HG03469 (cell line): ENCODE measurements around the gene FBLN1.
"Not testable (repeated sequence)": the region's sequence is repeated elsewhere in the genome, so short reads cannot be mapped to it uniquely, and the experiment has no call there.

Source experiments
- ATAC-seq: cut with Tn5 transposase; IDR thresholded peaks from one replicate; pipeline ENCODE4 v1.9.1; 2021; ENCODE audit warnings: mild to moderate bottlenecking, moderate library complexity, moderate number of reproducible peaks; ENCODE audit not compliant: unreplicated experiment

Gene FBLN1

GRCh38 chr22:45544588-45545170 is 42.0 kb downstream of the FBLN1 start:
- no peak for ATAC-seq

DNA sequence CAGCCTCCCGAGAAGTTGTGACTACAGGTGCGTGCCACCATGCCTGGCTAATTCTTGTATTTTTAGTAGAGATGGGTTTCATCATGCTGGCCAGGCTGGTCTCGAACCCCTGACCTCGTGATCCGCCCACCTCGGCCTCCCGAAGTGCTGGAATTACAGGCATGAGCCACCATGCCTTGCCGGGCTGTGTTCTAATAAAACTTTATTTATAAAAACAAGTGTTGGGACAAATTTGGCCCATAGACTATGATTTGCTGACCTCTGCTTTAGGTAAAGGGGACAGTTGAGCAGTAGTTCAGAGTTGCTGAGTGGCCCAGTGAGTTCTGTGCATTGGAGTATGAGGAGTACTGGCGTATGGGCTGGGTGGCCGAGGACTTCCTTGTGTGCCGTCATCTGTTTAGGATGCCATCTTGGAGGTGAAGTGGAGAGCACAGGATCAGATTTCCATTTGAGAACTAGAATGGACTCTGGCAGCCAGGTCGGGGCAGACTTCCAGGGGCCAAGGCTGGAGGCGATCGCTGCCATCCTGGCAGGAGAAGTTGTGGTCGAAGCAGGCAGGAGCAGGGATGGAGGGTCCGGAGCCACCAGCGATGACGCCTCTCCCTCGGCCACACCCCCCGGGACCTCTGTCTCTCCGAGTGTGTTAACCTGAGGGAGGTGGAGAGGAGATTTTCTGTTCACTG is 43.8 kb downstream of the FBLN1 start:
- ATAC-seq = no peak

GRCh38 chr22:45547016-45547345 is 44.3 kb downstream of the FBLN1 start:
- ATAC-seq = no peak

GRCh38 chr22:45547731-45548130 is 45.0 kb downstream of the FBLN1 start:
- ATAC-seq = no peak

DNA sequence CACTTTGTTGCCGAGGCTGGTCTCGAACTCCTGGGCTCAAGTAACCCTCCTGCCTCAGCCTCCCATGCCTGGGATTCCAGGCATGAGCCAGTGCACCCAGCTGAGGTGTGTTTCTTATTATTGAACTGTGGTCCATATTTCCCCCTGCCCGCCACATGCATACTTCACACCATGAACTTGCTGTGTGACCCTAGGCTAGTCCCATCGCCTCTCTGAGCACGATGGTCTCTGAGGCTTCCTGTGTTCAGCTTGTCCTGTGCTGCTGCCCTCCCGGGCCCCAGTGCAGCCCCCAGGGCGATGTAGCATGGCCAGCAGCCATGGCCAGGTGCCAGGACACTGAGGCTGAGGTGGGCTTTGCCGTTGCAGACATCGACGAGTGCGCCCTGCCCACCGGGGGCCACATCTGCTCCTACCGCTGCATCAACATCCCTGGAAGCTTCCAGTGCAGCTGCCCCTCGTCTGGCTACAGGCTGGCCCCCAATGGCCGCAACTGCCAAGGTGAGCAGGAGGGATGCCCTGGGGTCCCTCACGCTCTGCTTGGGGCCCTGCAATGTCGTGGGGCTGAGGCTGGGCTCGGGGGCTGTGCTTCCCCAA is 45.7 kb downstream of the FBLN1 start:
- ATAC-seq = no peak

- ATAC-seq = no peak
Observed at GRCh38 chr22:45548991-45549761, 46.5 kb downstream of the FBLN1 start.

DNA sequence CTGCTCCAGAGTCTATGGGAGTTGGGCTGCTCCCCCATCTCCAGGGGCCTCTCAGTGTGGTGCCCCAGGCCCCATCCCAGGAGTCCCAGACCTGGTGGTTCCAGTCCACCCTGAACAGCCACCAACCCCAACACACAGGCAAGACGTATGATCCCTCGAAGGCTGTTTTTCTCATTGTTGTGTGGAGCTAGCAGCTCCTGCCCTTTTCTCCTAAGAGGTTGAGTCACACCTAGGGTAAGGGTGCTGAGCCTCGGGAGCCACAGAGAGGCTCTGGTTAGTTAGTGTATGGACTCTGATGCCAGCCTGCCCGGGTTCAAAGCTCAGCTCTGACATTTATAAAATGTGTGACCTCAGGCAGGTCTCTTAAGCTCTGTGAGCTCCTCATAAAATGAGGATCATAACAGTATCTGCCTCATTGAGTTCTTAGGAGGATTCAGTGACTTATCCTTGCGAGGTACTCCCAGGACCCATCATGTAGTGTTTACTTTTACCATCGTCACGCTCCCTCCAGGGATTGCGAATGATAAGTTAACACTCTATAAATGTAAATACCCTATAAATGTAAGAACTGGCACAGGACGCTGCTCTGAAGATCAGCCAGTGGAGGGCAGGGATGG is 47.2 kb downstream of the FBLN1 start:
- ATAC-seq = no peak

- ATAC-seq = no peak
Observed at GRCh38 chr22:45550416-45550815, 47.7 kb downstream of the FBLN1 start.

DNA sequence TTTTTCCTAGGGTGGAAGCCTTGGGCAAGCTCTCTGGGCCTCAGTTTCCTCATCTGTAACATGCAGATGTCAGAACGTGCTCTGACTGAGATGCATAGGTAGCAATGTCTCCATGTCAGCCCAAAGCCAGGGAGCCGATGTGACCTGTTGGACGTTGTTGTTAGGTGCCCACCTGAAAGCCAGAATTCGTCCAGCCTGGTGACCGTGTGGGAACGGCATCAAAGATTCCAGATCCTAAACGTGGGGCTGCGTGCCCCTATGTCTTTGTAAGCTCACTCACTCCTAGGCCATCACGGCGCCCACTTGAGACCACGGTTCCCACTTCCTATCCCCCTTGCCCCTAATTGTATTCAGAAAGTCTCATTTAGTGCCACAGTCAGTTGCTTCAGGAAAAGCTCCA is 48.2 kb downstream of the FBLN1 start:
- ATAC-seq = no peak

GRCh38 chr22:45551310-45552016 is 48.8 kb downstream of the FBLN1 start:
- ATAC-seq = no peak

DNA sequence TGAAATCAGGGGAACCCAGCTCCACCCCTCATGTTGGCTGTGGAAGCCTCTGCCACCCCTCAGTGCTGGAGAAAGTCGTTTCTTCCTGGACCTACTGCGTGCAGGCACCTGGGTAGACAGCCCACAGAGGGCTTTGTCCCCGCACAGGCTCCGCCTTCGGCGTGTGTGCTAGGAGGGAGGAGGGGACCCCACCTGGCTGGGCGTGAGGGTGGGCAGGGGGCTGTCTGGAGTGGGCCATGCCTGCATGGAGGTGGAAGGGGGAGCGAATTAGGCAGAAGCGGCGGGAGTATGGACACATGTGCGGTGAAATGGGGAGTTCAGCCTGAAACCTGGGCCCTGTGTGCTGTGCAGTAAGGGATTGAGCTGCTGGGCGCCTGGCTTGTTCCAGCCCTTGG is 49.3 kb downstream of the FBLN1 start:
- ATAC-seq = no peak

- no peak for ATAC-seq
Observed at GRCh38 chr22:45552580-45553350, 50.1 kb downstream of the FBLN1 start.

DNA sequence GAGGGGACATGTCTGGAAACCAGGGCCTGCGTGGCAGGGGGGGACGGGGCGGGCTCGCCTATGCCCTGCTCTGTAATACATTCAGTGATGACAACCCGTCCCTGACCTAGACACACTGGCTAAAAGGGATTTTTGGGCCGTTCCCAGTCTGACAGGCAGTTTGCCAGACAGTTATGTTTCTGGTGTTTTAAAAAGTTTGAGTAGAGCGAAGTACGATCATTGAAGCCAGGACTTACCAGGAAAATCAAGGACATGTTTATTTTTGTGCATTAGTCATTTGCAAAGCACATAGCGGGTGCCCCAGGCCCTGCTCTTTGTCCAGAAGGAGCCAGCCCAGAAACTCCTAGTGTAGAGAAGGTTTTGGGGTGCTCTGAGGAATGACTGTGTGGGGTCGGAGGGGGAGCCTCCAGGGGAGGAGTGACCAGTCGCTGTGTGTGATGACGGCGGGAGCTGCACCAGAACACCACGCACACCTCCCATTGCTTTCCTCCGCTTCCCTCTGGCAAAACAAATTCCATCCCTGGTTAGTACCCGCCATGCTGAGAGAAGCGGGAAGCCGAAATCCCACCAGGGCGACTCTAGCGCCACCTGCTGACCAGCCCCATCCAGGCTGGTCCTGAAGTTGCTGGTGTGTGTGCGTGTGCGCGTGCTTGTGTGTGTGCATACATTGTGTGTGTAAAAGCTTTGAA is 50.8 kb downstream of the FBLN1 start:
- ATAC-seq = no peak

GRCh38 chr22:45554040-45554406 is 51.3 kb downstream of the FBLN1 start:
- ATAC-seq = no peak

GRCh38 chr22:45554861-45555260 is 52.2 kb downstream of the FBLN1 start:
- ATAC-seq = no peak

DNA sequence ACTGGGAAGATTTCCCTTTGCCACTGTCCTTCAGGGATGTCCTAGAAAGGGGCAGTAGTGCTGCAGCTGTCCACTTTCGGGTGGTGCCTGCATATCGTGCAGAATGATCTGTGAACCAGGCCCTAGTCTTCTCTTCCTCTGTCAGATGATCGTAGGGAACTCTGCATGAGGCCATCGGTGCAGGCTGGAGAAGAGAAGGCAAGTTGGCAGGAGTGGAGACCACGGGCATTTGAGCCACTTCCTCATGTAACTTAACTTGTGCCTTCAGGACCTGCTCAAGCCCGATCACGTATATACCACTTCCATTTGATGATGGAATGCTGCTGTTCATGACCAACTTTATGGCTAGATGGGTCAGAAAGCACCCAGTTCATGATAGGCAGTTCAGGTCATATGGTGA is 55.2 kb downstream of the FBLN1 start:
- not testable (repeated sequence) for ATAC-seq

DNA sequence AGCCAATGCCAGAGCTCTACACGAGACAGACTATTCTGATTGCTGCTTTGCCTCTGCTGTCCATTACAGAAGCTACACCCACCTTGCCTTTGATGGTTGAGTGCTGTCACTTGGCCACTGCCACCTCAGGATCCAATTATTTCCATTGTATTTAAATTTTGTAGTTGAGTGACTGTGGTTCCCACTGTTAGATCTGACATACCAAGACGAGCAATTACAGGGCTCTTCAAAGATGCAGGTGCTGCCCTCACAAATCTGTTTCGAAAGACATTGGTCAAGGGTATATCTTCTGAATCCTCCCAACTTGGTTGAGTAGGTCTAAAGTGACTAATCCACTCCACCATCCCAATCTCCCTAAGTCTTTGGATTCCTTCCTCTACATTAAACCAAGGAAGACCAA is 57.4 kb downstream of the FBLN1 start:
- ATAC-seq = not testable (repeated sequence)

DNA sequence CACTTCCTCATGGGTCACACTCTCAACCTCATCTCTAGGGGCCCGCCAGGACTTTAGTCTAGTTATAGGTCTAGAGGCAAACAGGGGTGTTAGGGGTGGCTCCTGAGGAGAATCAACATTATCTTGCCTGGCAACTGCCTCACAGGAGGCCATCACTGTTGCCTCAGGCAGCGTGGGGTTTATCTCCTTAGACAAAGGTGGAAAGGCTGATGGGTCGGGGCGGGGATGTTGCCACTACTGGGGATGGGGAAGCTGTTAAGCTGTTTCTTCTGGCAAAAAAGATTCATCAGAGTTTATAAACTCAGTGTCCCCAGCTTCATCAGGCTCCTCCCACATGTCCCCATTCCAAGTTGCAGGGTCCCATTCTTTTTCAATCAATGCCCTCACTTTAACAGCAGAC is 58.1 kb downstream of the FBLN1 start:
- not testable (repeated sequence) for ATAC-seq

DNA sequence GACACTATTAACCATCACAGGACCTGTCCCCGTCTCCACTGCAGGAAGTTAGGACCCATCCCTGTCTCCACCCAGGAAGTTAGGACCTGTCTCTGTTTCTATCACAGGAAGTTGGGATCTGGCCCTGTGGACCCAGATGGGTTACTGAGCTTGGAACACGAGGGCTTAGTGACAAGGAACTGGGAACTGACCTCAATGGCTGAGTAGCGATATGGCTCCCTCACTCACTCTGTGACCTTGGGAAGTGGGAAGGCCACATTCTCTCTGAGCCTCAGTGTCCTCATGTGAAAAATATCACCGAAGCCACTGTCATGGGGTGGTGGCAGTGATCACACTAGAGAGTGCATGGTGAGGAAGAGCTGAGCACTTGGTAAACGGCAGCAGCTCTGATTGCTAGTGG is 59.4 kb downstream of the FBLN1 start:
- ATAC-seq = no peak
